GM21515 (cell line): Measurements from ENCODE around the gene TRDN.
"Not testable (repeated sequence)": the region's sequence is repeated elsewhere in the genome, so short reads cannot be mapped to it uniquely, and the experiment has no call there.

ENCODE experiments used
- ATAC-seq: cut with Tn5 transposase; IDR thresholded peaks from one replicate; pipeline ENCODE4 v1.9.1; 2021; ENCODE audit not compliant: unreplicated experiment

The TRDN gene

GRCh38 chr6:123564361-123564760 is 72.4 kb downstream of the TRDN start:
- ATAC-seq, result no peak

- no peak for ATAC-seq
These were observed 74.1 kb downstream of the TRDN start for GRCh38 chr6:123562677-123563076.

- no peak for ATAC-seq
These were observed 74.5 kb downstream of the TRDN start for GRCh38 chr6:123562264-123562663.

GRCh38 chr6:123559816-123560215 is 76.9 kb downstream of the TRDN start:
- ATAC-seq, result not testable (repeated sequence)

GRCh38 chr6:123557474-123557873 is 79.3 kb downstream of the TRDN start:
- ATAC-seq, result not testable (repeated sequence)

GRCh38 chr6:123551939-123552707 is 84.6 kb downstream of the TRDN start:
- no peak for ATAC-seq

GRCh38 chr6:123550052-123550617 is 86.6 kb downstream of the TRDN start:
- no peak for ATAC-seq

- ATAC-seq, result no peak
These were observed 87.3 kb downstream of the TRDN start for GRCh38 chr6:123549476-123549875.

- ATAC-seq, result no peak
These were observed 89.4 kb downstream of the TRDN start for GRCh38 chr6:123547216-123547978.

- no peak for ATAC-seq
These were observed 90.2 kb downstream of the TRDN start for GRCh38 chr6:123546537-123546936.

- ATAC-seq, result no peak
These were observed 95.3 kb downstream of the TRDN start for GRCh38 chr6:123541462-123541861.

- ATAC-seq, result no peak
These were observed 102.7 kb downstream of the TRDN start for GRCh38 chr6:123533862-123534648.

GRCh38 chr6:123529843-123530242 is 106.9 kb downstream of the TRDN start:
- no peak for ATAC-seq

GRCh38 chr6:123529058-123529457 is 107.7 kb downstream of the TRDN start:
- no peak for ATAC-seq

GRCh38 chr6:123527406-123527805 is 109.3 kb downstream of the TRDN start:
- ATAC-seq, result no peak

GRCh38 chr6:123526128-123526527 is 110.6 kb downstream of the TRDN start:
- ATAC-seq, result no peak

- ATAC-seq, result no peak
These were observed 112.0 kb downstream of the TRDN start for GRCh38 chr6:123524781-123525180.

- no peak for ATAC-seq
These were observed 116.5 kb downstream of the TRDN start for GRCh38 chr6:123520217-123520616.

GRCh38 chr6:123519189-123519505 is 117.6 kb downstream of the TRDN start:
- ATAC-seq, result no peak

- ATAC-seq, result no peak
These were observed 118.1 kb downstream of the TRDN start for GRCh38 chr6:123518441-123519188.

- ATAC-seq, result no peak
These were observed 121.0 kb downstream of the TRDN start for GRCh38 chr6:123515715-123516114.
